Activated T-cell treated with anti-CD3 and anti-CD28 coated beads for 24 hours (primary cell): ENCODE results near the gene USP4.

Experiments used
- DNase-seq: peaks from one replicate; pipeline ENCODE4 v3.0.0-alpha.2; 2020; ENCODE audit warnings: low read depth

Gene USP4

DNA sequence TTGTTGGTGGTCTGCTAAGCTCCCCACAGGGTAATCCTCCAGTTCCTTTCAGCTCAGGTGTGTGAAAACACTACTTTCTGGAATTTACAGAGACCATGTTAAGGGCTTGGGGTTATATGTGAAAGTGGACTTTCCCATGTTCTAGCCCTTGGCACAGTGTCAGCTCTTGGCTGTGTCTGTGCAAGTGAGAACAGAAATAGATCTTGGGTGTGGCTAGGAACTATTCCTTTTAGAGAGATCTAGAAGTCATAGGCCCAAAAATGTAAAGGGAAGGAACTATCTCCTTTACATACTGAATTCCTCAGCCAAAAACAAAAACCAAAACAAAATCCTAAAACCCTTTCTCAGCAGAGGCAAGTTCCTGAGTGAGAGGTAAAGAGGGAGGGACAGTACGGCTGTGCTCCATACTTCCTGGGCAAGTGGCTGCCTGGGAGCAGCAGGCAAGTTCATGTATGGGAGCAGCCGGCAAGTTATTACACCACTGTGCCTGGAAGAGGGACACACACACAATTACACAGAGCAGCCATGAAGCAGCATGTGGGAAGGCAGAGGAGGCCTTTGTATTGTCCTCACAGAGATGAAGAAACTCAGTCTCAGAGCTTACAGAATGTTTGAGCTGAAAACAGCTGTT is 43.0 kb downstream of the USP4 start:
- DNase-seq, result no peak

DNA sequence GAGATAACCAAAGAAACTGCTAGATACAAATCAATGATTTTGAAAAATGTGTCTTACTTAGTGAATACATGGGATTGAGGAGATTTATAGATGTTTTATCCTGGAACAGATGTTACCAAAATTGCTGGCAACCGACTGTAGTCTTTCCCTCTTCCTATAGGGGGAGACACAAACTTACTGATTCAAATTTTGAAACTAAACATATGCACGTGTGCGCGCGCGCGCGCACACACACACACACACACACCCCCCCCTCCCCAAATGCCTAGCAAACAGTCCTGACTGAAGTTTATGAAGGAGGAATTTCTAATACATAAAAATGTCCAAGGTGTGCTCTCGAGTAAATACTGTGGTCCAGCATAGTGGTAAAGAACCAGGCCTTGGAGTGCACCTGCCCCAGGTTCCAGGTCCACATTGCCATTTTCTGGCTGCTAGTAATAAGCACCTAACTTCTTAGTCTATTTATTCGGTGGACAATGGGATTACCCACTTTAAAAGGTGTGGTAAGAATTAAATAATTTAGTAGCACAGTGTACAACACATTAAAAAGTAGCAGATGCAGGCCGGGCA is 44.3 kb downstream of the USP4 start:
- no peak for DNase-seq

DNA sequence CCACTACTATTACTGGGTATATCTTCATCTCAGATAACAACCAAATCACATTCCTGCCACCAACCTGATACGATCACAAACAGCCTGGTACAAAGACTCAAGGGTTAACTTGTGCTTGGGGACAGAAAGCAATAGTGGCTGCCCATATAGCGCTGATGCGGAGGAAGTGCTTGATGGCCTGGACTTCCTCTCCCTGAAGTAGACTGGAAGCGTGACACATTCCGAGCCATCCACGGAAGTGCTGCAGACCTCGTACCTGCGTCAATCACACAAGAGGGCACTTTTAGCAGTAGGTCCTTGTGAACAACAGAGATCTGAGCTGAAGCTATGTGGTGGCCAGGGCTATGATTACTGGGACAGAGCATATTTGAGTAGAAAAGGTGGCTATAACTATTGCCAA is 45.5 kb downstream of the USP4 start:
- no peak for DNase-seq

DNA sequence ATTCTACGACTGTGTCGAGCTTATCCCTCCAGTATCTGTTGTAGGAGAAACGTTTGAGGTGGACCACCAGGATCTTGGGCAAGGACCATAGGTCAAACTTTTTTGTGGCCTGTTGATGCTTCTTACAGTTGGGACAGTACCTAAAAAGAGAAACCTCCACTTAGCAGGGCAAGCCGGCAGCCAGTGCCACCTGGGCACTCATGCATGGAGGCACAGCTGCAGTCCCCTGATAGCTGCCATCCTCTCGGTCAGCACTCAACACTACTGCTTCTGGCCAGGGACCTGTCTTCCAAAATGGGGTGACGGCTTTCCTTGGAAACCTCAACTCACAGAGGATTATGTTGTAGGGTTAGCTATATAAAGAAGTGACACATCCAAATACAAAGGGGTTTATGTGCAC is 55.9 kb downstream of the USP4 start:
- DNase-seq, result no peak

DNA sequence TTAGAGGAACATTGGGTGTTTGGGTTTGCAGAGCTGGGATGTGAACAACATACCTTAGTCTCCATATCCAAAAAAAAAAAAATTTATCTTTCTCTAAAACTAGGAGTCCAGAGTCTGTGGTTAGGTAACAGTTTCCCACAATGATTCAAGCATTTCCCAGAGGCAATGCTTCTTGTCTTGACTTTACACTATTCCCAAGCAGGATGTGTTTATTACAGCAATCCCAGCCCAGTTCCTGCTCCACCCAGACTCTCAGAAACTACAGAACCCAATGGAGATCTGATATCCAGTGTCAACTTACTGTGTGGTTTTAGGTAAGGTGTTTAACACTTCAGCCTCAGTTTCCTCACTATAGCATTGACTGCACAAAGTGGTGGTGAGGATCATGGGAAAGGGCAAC is 60.5 kb downstream of the USP4 start:
- DNase-seq, result no peak

DNA sequence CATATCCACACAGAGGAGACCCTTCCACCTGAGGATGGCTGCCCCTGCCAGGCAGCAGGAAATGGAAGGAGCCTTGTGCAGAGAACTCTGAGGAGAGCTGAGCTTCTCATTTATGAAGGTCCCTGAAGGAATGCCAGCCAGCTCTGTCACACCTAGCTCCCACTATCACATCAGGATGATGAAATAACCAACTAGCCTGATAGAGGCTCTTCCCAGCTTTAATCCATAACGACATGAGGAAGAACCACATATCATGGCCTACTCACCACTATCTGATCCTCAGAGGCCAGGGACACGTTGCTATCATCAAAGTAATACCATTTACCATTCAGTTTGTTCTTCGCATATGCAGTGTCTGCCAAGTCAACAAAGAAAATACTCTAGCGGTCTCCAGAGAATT is 61.3 kb downstream of the USP4 start:
- DNase-seq, result no peak

DNA sequence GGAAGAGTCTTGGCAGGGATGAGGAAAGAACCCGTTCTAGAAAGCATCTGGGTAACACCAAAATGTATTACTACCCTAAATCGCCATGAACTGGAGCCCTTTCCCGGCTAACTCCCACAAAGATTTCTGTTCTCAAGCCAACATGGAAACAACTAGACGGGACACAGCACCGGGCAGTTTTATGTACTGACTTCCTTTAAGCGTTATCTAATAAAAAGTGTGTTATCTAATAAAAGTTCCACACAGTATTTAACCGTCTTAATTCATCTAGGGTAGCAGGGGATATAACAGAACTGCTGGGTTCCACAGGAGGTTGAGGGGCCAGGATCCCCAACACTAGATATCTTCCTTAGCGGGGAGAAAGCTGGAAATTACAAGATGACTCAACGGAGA is 62.5 kb downstream of the USP4 start:
- DNase-seq, result no peak

DNA sequence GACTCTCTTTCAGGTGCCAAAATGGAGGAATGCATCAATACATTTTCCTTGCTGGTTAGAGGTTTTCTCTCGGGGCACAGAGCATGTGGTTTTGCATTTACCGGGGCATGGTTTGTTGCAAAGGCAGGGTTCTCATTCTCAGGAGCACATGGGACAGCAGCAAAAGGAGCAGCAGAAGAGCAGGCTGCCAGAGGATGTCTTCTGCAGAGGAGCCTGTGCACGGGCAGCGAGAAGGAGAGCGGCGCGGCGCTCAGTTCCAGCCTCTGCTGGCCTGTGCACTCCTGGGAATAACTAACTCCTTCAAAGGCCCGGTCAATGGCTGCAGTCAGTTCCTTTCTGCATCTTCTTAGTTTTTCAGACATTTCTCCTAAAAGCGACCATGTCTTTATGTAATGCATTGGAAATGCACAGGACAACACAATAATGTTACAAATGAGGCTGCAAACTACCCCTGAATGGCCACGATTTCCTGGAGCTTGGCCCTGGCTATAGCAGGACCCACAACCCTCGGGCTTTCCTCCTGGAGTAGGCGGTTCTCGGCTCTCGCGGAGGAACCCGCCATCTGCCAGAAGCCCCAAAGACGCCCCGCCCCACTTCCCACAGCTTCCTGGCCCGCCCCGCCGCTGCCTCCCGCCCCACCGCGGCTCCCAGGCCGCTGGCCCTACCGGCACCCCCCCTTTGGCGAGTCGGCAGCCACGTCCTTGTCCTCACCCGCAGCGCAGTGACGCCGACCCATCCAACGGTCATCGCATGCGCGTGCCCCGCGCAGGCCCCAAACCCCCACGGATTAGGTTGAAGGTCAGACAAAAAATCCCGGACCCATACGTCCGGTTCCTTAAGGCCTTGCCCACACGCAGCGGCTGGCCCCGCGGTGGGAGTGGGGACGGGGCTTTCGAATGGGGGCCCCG is 63.1 kb downstream of the USP4 start, which contains the start of gene C3orf62:
Gene C3orf62 (minus strand): TSS at position 758 of the 908 bp plus-strand sequence. CDS start 360 bp downstream, at position 398.
- peak; percentile 70 for DNase-seq

DNA sequence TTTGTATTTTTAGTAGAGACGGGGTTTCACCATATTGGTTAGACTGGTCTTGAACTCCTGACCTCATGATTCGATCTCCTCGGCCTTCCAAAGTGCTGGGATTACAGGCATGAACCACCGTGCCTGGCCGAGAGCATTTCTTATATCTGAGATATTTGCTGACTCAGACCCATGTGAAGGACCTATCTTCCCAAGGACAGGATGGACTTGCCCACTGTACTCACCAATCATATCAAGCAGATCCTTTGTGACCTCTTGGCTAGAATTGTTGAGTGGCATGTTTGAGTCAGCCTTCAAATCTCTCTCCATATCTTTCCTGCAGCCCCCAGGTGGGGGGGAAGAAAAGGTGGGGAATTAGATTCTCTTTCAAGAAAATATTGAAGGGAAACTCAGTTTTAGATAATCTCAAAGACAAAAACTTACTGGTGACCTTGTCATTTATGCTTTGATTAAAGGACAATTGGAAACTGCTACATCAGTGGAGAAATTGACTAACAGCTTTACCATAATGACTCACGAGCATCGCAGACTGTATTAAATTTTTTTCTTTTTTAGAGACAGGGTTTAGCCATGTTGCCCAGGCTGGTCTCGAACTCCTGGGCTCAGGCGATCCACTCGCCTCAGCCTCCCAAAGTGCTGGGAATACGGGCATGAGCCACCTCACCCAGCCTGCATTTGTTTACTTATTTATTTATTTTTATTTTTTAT is 65.9 kb downstream of the USP4 start:
- no peak for DNase-seq

DNA sequence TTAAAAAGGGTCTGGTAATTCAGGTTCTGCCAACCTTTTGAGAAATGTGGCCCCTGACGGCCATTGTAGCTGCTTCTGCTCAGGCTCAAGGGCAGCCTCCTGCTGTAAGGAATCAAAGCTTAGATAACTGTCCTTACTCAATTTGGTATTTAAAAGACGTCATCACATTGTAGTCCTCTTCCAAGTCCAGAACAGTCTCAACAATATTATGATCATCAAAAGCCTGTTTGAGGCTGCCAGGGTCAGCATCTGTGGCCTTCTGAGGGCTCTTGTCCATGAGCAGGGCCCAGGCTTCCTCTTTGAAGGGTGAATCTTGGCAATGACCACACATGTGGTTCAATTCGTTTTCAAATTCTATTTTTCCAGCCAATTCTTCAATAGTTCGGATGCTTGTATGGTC is 68.8 kb downstream of the USP4 start:
- no peak for DNase-seq

DNA sequence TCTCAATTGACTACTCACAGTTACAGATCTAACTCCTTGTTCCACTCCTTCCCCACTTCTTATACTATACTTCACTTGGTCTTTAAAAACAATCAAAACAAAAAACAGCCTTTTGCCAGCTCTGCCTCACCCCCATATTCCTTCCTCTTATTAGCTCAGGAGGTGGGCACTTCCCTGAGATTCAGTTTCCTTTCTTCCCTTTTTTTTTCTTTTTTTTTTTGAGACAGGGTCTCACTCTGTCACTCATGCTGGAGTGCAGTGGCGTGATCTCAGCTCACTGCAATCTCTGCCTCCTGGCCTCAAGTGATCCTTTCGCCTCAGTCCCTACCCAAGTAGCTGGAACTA is 69.7 kb downstream of the USP4 start:
- DNase-seq, result no peak

DNA sequence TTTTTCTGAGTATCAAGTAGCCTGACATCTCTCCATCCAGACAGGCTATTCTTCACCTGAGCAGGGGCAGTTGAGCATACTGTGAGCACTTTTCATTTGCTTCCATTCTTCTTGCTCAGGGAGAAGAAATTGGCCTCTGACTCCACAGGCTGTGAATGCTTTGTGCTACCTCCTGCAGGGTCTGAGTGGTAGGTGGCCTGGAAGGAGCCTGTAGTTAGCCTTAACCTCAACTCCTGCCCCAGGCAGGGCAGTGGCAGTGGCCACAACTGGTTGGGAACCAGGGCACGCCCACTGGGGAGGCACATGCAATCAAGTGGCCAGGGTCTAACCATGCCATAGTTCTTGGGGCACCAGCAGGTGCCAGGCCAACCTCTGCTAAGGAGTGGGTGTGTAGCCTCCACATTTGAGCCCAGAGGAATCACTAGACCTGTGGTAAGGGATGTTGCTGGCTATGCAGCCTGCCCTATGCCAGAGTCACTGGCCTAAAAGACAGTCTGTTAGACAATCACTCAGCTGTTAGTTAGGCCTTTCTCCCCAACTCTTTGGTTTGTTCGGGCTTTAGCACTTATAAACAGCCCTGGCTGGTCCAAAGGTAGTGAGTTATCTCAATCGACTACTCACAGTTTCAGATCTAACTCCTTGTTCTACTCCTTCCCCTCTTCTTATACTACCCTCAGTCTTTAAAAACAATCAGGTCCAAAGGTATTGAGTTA is 70.3 kb downstream of the USP4 start:
- no peak for DNase-seq

DNA sequence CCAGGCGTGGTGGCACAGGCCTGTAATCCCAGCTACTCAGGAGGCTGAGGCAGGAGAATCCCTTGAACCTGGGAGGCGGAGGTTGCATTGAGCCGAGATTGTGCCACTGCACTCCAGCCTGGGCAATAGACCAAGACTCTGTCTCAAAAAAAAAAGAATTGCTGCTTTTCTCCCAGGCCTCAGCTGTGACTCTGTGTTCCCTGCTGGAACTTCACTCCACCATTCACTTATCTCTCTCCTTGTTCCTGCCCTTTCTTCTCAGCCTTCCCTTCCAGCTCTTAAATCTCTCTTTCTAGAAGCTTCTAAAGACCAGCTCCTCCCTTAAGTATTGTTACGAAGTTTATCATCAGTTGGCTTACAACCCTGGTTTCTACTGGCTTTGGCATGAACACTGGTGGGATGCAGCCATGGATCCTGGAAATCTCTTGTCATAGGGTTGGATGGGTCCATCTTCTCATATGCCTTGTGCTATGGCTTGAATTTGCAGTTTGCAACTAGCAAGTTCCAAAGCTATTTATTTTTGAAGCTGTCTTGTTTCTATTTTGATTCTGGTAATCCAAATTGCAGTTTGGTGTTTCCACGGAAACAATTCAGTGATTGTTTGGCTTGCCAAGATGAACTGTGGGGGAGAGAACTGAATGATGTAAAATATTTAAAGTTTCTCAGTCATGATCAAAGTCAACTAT is 73.3 kb downstream of the USP4 start:
- DNase-seq, result no peak

DNA sequence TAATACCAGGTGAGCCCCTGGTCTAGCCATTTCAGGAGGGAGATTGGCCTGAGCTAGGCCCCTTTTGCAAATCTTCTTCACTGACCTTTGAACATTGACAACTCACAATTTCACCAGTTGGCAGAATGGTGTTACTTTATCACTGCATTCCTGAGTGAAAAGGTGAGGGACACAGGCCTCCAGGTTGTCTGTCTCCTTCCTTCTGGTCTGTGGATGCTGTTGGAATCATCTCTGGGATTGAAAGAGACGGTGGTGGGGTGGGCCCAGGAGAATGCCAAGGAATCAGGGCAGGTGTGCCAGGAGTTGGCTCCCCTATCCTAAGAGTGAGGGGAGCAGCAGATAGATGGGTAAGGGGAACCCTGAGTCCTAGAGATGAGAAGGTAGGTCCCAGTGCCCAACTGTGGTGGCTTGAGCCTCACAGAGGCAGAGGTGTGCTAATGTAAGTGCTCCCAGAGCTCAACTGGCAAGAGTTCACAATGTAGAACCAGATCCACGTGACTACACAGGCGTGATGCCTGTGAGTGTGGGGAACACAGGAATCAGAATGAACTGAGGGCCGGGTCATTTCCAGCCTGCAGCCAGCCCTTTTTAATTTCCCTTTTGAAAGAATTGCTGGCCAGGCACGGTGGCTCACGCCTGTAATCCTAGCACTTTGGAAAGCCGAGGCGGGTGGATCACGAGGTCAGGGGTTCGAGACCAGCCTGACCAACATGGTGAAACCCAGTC is 74.0 kb downstream of the USP4 start:
- DNase-seq, result no peak

DNA sequence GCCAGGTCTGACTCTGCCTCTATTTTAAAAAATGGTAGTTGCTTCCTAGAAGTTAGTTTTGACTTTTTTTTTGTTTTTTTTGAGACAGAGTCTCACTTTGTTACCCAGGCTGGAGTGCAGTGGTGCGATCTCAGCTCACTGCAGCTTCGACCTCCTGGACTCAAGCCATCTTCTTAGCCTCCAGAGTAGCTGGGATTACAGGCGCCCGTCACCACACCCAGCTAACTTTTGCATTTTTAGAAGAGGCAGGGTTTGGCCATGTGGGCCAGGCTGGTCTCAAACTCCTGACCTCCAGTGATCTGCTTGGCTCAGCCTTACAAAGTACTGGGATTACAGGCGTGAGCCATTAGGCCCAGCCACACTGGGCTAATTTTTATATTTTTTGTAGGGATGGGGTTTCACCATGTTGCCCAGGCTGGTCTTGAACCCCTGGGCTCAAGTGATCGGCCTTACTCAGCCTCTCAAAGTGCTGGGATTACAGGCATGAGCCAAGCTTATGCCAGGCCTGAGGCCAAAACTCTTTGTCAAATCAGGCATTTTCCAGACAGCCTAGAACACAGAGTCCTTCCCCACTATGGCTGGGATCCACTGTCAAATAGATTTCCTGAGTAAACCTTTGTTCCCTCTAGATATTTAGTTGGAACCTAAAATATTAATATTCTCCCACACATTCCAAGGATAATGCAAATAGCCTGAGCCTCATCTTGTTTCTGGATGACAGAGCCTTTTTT is 76.5 kb downstream of the USP4 start:
- no peak for DNase-seq

DNA sequence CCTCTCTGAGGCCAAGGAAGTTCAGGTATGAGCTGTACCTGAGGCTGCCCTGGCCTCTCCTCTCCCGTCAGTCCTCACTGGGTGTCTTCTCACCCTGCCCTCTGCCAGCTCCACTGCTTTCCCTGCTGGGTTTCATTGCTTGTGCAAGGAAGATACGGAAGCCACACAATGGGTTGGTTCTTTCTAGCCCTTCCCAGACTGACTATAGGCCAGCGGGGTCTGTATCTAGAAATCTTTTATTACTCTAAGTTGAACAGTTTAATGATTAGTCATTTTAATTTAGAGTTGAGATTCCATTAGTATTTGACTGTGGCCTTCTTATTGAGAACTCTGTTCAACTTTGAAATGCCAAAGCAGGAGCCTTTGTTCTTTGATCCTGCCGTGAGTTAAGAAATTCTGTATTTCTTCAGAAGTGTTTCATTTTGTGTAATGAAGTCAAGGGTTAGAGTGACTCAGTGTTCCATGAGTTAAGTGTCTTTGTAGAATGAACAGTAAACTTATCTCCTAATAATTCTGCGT is 79.0 kb downstream of the USP4 start:
- no peak for DNase-seq

DNA sequence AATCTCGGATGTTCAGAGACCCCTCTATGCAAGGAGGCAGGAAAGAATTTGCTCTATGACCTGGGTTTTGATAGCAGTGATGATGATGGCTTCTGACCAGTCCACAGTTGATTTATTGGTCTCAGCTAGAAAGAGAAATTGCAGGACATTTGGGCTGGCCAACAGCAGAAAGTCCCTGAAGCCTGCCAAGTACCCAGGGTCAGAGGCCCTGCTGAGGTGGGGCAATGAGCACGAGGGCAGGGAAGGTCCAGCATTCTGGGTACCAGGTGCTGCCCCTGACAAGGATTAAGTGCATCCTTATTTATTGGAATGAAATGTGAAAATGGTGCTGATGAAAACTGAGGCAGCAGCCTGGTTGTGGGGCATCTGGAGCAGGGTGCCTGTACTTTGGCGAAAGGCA is 82.7 kb downstream of the USP4 start:
- no peak for DNase-seq

DNA sequence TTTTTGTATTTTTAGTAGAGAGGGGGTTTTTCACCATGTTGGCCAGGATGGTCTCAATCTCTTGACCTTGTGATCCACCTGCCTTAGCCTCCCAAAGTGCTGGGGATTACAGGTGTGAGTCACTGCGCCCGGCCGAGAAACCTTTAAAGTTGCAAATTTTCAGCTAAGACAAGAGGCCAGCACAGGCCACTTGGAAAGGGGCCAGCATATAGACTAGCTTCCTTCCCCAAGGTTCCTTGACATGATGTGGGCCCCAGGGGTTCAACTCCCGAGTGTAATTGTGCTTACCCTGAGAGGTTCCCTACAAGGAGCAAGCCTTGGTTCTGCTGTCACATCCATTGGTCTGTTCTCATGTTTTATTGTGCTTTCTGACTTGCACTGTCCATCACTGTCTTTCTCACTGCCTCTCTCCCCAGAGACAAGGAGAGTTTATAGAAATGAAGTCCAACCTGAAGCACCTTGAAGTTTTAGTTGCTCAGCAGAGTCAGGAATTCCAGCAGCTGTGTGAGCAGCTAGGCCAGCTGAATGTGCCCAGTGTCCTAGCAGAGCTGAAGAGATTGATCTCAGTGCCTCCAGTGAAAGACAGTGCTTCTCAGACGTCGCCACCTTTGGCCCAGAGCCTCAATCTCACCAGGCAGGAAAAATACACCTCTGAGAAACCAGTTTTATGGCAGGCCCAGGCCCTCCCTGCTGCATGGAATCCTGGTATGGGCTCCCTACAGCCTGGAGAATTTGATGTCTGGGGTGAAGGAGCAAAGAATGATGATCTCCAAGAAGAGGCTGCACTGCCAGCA is 83.9 kb downstream of the USP4 start:
- no peak for DNase-seq

DNA sequence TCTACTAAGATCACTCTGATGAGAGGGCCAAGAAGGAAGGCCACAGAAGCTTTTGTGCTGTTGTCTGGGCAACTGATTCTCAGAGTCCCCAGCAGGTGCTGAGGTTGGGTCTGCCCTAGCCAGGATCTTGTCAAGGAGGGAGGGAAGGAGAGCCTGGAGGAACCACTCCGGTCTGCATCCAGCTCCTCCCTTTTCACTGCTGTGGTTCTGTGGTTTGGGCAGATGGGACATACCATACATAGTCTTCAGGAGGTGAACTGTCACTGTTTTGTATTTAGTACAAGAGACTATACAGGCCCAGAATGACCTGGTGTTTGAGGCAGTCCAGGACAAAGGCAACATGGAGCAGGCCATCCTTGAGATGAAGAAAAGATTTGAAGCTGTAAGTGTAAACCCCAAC is 84.7 kb downstream of the USP4 start:
- no peak for DNase-seq
